Uterus (tissue), 4 donors: ENCODE results near the gene S100A4. TPM values are rescaled to one million over a fixed set of nuclear protein-coding genes. Genes with fewer than 3 reads are reported as not detected.
"Not testable (repeated sequence)": the region's sequence is repeated elsewhere in the genome, so short reads cannot be mapped to it uniquely, and the experiment has no call there.

Source experiments
- DNase-seq, 2 donors: peaks; one replicate each; pipeline ENCODE4 v3.0.0-alpha.2; 2019 to 2020
- H3K27ac ChIP-seq, 2 donors: fragments of 200-600 bp; sonication (generic); 1 replicate in 1 of 2; 2 replicates in 1 of 2; pipeline ENCODE4 v1.5.1; 2016 to 2018
- H3K27me3 ChIP-seq, 2 donors: fragments of 200-600 bp; sonication (generic); one replicate each; pipeline ENCODE4 v1.5.1; 2018 to 2019; ENCODE audit warnings: control low read depth in 1 of 2
- H3K36me3 ChIP-seq, 2 donors: fragments of 200-600 bp; sonication (generic); one replicate each; pipeline ENCODE4 v1.5.1; 2019; ENCODE audit warnings: control low read depth in 1 of 2
- H3K4me1 ChIP-seq, 2 donors: fragments of 200-600 bp; sonication (generic); one replicate each; pipeline ENCODE4 v1.5.1; 2018 to 2019; ENCODE audit warnings: control low read depth in 1 of 2
- H3K4me3 ChIP-seq, 2 donors: fragments of 200-600 bp; sonication (generic); 1 replicate in 1 of 2; 2 replicates in 1 of 2; pipeline ENCODE4 v1.5.1; 2018 to 2019; ENCODE audit warnings: mild to moderate bottlenecking in 1 of 2
- H3K9me3 ChIP-seq, 2 donors: fragments of 200-600 bp; sonication (generic); one replicate each; pipeline ENCODE4 v1.5.1; 2019; ENCODE audit warnings: control low read depth in 1 of 2
- CTCF ChIP-seq, 4 experiments: fragments of 200-600 bp in 2 of 4; fragments of 450-650 bp in 2 of 4; sonication (generic) in 2 of 4; IDR thresholded peaks; one replicate each; pipeline ENCODE4 v1.5.1; 2016 to 2019; ENCODE audit warnings: antibody characterized with exemption in 4 of 4, mild to moderate bottlenecking in 2 of 4, moderate library complexity in 1 of 4
- POLR2A ChIP-seq, 2 donors: fragments of 450-650 bp; IDR thresholded peaks; one replicate each; pipeline ENCODE4 v1.6.1; 2016; ENCODE audit warnings: antibody characterized with exemption in 2 of 2, mild to moderate bottlenecking in 1 of 2, moderate library complexity in 1 of 2
- intact Hi-C: fragments of 100-400 bp; cut with DNase I; formaldehyde crosslinking; loops from one replicate; pipeline ENCODE4 v1.15.1; 2023; ENCODE audit warnings: low total_unique reads
- total RNA-seq, 4 donors: library from RNA; depleted of rRNA in 3 of 4; stranded (reverse); fragments of >200 nt in 3 of 4; gene quantifications; one replicate each; pipeline versions ENCODE4 v1.1.0 to v1.2.4, GENCODE V29; 2014 to 2023
- donor health status: DM: yes; HTN: yes; CAD: no.

Gene S100A4
- 100 to 1,000 TPM in 3 of 4 donors, 10 to 100 TPM in 1; 58.9 to 226 (median 155) TPM for total RNA-seq

- Histone ChIP-seq H3K36me3 (no peaks in the 10 kb centered on the region), H3K27me3 (no peaks in the 10 kb centered on the region), H3K4me3 (peak within 1 kb of the TSS; percentile 12 to 38), H3K4me1 (peaks cover 14 to 31% of the 10 kb centered on the region in 2 donors), H3K27ac (peak within 1 kb of the TSS; percentile 86 to 94), H3K9me3 (no peaks in the 10 kb centered on the region)
- DNase-seq: peak; percentile 95 to 97
- peak; percentile 39 to 83 for TF ChIP-seq POLR2A (IDR thresholded peaks at IDR 0.05)
- no peak for TF ChIP-seq CTCF (IDR thresholded peaks at IDR 0.05)
- intact Hi-C loops: no loop called here
These were observed at the start of gene S100A4 for GRCh38 chr1:153545067-153546055. TSS of gene S100A4 (minus strand) at chr1:153545806. CDS start at chr1:153544794, 1,012 bp downstream.

DNA sequence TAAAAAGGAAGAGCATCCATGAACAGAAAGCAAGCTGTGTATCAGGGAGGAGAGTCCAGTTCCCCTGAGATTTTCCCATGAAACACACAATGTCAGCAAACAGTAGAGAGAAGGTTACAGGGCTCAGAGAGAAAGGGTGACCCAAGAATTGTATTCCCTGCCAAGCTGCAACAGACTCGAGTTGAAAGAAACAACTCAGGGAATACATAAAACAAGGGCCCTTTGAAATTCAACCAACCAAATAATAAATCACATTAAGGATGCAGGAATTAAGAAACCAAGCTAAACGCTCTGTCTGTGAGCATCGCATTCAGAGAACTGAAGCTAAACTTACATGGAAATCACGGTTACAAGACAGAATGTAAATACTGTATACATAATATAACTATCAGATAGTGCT lies 47.1 kb upstream of the S100A4 start:
- intact Hi-C loops: no loop called here
- no peaks in the 10 kb centered on the region for H3K36me3 ChIP-seq
- no peaks in the 10 kb centered on the region for H3K4me1 ChIP-seq
- no peaks in the 10 kb centered on the region for H3K27me3 ChIP-seq
- TF ChIP-seq POLR2A (IDR thresholded peaks at IDR 0.05) (no peak), CTCF (IDR thresholded peaks at IDR 0.05) (no peak)
- peak overlapping the region in 1 of 2 donors; percentile 31 for H3K27ac ChIP-seq
- H3K4me3 ChIP-seq: no peak overlapping the region
- no peaks in the 10 kb centered on the region for H3K9me3 ChIP-seq
- DNase-seq: no peak

DNA sequence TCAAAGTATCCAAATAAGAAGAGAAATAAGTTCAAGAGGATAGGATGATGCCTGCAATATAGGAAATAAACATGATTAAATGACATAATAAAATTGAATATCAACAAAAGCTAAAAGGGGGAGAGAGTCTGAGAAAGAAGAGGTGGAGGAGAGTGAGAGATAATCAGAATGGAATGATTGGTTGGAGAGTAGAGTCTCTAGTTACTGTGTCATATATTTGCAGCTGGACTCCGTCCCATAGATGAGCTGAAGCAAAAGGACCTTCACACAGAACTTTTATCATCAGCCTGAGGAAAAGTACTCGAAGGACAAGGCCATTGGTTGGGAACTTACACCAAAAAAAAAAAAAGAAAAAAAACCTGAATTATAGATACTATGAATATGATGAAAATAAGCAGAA lies 42.9 kb upstream of the S100A4 start:
- H3K4me1 ChIP-seq: no peaks in the 10 kb centered on the region
- H3K9me3 ChIP-seq: no peaks in the 10 kb centered on the region
- no peaks in the 10 kb centered on the region for H3K27me3 ChIP-seq
- no peaks in the 10 kb centered on the region for H3K36me3 ChIP-seq
- DNase-seq: no peak
- no peak overlapping the region for H3K4me3 ChIP-seq
- H3K27ac ChIP-seq: no peak overlapping the region
- TF ChIP-seq POLR2A (IDR thresholded peaks at IDR 0.05) (no peak), CTCF (IDR thresholded peaks at IDR 0.05) (no peak)
- intact Hi-C loops: no loop called here

GRCh38 chr1:153588033-153588432 lies 42.4 kb upstream of the S100A4 start:
- H3K9me3 ChIP-seq, H3K36me3 ChIP-seq, DNase-seq, H3K4me3 ChIP-seq, H3K4me1 ChIP-seq, H3K27me3 ChIP-seq, H3K27ac ChIP-seq, intact Hi-C loops: not testable (repeated sequence)

DNA sequence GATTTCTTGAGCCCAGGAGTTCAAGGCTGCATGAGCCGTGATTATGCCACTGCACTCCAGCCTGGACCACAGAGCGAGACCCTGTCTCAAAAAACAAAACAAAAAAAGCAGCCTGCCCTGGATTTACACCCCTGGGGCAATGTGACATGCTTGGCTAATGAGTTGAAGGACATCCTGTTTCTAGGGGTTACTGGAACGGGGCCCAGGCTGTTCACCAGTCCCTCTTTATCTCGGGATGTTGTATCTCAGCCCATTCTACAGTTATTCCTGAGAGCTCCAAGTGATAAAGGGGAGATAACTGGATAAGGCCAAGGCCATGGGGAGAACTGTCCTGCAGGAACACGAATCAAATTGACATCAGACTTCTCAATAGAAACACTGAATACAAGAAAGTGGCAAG lies 41.7 kb upstream of the S100A4 start:
- H3K4me3 ChIP-seq: no peak overlapping the region
- DNase-seq: no peak
- no peaks in the 10 kb centered on the region for H3K36me3 ChIP-seq
- TF ChIP-seq CTCF (IDR thresholded peaks at IDR 0.05) (no peak), POLR2A (IDR thresholded peaks at IDR 0.05) (no peak)
- intact Hi-C loops: no loop called here
- H3K4me1 ChIP-seq: no peaks in the 10 kb centered on the region
- no peaks in the 10 kb centered on the region for H3K27me3 ChIP-seq
- H3K27ac ChIP-seq: no peak overlapping the region
- no peaks in the 10 kb centered on the region for H3K9me3 ChIP-seq
